D721Med (cell line): Measurements from ENCODE around the gene CYP26B1.
A peak's percentile ranks its signal among the peaks of the same experiment; 100 is the strongest.

Experiments used
- DNase-seq: peaks from one replicate; pipeline ENCODE4 v3.0.0; 2011; ENCODE audit warnings: low spot score; ENCODE audit not compliant: insufficient read length
- FAIRE-seq: peaks from 2 replicates; lab custom pipeline; 2011; peaks lifted over from hg19 to GRCh38; lab: Jason Lieb, UNC
- CTCF ChIP-seq: IDR thresholded peaks from 2 replicates; pipeline ENCODE4 v1.5.1; 2012; ENCODE audit warnings: mild to moderate bottlenecking, control low read depth; ENCODE audit not compliant: insufficient read depth; ENCODE audit errors: missing control alignments

Gene CYP26B1

GRCh38 chr2:72145289-72145657, 2.4 kb downstream of the CYP26B1 start:
- TF ChIP-seq CTCF: no peak
- DNase-seq: peak; percentile 65

GRCh38 chr2:72144632-72145288, 2.9 kb downstream of the CYP26B1 start:
- TF ChIP-seq CTCF: no peak
- FAIRE-seq (no peak), DNase-seq (peak; percentile 41)

More at GRCh38 chr2:72145289-72145657, 2.4 kb downstream of the CYP26B1 start:
- no peak for FAIRE-seq

GRCh38 chr2:72144274-72144631, 3.4 kb downstream of the CYP26B1 start:
- DNase-seq: no peak
- no peak for FAIRE-seq
- no peak for TF ChIP-seq CTCF

GRCh38 chr2:72143441-72144273, 4.0 kb downstream of the CYP26B1 start:
- FAIRE-seq (no peak), DNase-seq (no peak)
- TF ChIP-seq CTCF: no peak

GRCh38 chr2:72142570-72143440, 4.9 kb downstream of the CYP26B1 start:
- FAIRE-seq: no peak
- DNase-seq: peak; percentile 17
- TF ChIP-seq CTCF: no peak

GRCh38 chr2:72141881-72142451, 5.7 kb downstream of the CYP26B1 start:
- no peak for TF ChIP-seq CTCF
- FAIRE-seq: no peak

More at GRCh38 chr2:72141881-72142451, 5.7 kb downstream of the CYP26B1 start:
- DNase-seq: no peak
